SU-DHL-6 (cell line): ENCODE data around the gene ZDHHC24.
A peak's percentile ranks its signal among the peaks of the same experiment; 100 is the strongest.

ENCODE experiments used
- H2AFZ ChIP-seq: fragments of 200-600 bp; sonication (generic); 2 replicates; pipeline ENCODE4 v1.6.1; 2014; ENCODE audit warnings: low read depth, mild to moderate bottlenecking, moderate library complexity, mixed read lengths, antibody characterized with exemption, low read length; ENCODE audit not compliant: severe bottlenecking
- H3F3A ChIP-seq: fragments of 200-600 bp; shearing (Covaris generic); 2 replicates; pipeline ENCODE4 v1.6.0; 2016; ENCODE audit warnings: antibody characterized with exemption, mild to moderate bottlenecking; ENCODE audit not compliant: insufficient read depth
- H3K27ac ChIP-seq: fragments of 200-600 bp; sonication (generic); 2 replicates; pipeline ENCODE4 v1.5.1; 2016; ENCODE audit warnings: low read depth, mild to moderate bottlenecking, low read length, moderate library complexity, mixed read lengths
- H3K27me3 ChIP-seq: fragments of 200-600 bp; sonication (generic), shearing (Covaris generic); 2 replicates; pipeline ENCODE4 v1.6.0; 2014; ENCODE audit warnings: mild to moderate bottlenecking, low read length
- H3K36me3 ChIP-seq: fragments of 200-600 bp; sonication (generic); 2 replicates; pipeline ENCODE4 v1.6.1; 2014; ENCODE audit warnings: mild to moderate bottlenecking, low read length, mixed read lengths
- H3K4me2 ChIP-seq: fragments of 300-600, 200-600 bp; shearing (Covaris generic), sonication (generic); 2 replicates; pipeline ENCODE4 v1.6.0; 2014; ENCODE audit warnings: low read length, low read depth, mild to moderate bottlenecking; ENCODE audit not compliant: poor library complexity, severe bottlenecking
- H3K4me3 ChIP-seq: fragments of 200-600 bp; sonication (generic); 2 replicates; pipeline ENCODE4 v1.5.1; 2014; ENCODE audit warnings: antibody characterized with exemption, low read length, mild to moderate bottlenecking, mixed read lengths; ENCODE audit not compliant: insufficient read depth, poor library complexity, severe bottlenecking
- H3K79me2 ChIP-seq: fragments of 200-600 bp; sonication (generic); 2 replicates; pipeline ENCODE4 v1.6.1; 2014; ENCODE audit warnings: mild to moderate bottlenecking, low read length, moderate library complexity; ENCODE audit not compliant: insufficient read depth
- H3K9ac ChIP-seq: fragments of 200-600 bp; sonication (generic); 2 replicates; pipeline ENCODE4 v1.7.0; 2014; ENCODE audit warnings: mild to moderate bottlenecking, low read length
- H3K9me2 ChIP-seq: fragments of 200-600 bp; sonication (generic); replicated peaks from 2 replicates; pipeline ENCODE4 v1.6.1; 2014; ENCODE audit warnings: low read length; ENCODE audit not compliant: insufficient read depth
- H3K9me3 ChIP-seq: fragments of 200-600 bp; sonication (generic); 2 replicates; pipeline ENCODE4 v1.6.1; 2014; ENCODE audit warnings: low read length, mixed read lengths; ENCODE audit not compliant: insufficient read depth
- H4K20me1 ChIP-seq: fragments of 200-600 bp; sonication (generic); 2 replicates; pipeline ENCODE4 v1.6.1; 2014; ENCODE audit warnings: low read depth, mild to moderate bottlenecking, antibody characterized with exemption, low read length, moderate library complexity, mixed read lengths
- CTCF ChIP-seq: fragments of 200-600 bp; sonication (generic); IDR thresholded peaks from one replicate; pipeline ENCODE4 v1.5.1; 2017; ENCODE audit warnings: antibody characterized with exemption, mild to moderate bottlenecking, low read length, moderate library complexity; ENCODE audit not compliant: insufficient read depth, poor library complexity, severe bottlenecking
- EZH2phosphoT487 ChIP-seq: fragments of 200-600 bp; sonication (generic), shearing (Covaris generic); conservative IDR thresholded peaks from 2 replicates; pipeline ENCODE4 v1.6.1; 2018; ENCODE audit warnings: mild to moderate bottlenecking, antibody characterized with exemption, low read length, moderate library complexity, mixed read lengths

The ZDHHC24 gene

GRCh38 chr11:66493130-66493529 is 52.7 kb downstream of the ZDHHC24 start:
- no peak overlapping the region for H3K27ac ChIP-seq
- no peaks in the 10 kb centered on the region for H4K20me1 ChIP-seq
- H3K4me2 ChIP-seq = no peak overlapping the region
- no peaks in the 10 kb centered on the region for H3K36me3 ChIP-seq
- no peaks in the 10 kb centered on the region for H3K79me2 ChIP-seq
- no peak overlapping the region for H3K9ac ChIP-seq
- H3K27me3 ChIP-seq = no peaks in the 10 kb centered on the region
- no peaks in the 10 kb centered on the region for H3F3A ChIP-seq
- H3K9me3 ChIP-seq = no peaks in the 10 kb centered on the region
- H2AFZ ChIP-seq = no peak overlapping the region
- no peaks in the 10 kb centered on the region for H3K9me2 ChIP-seq
- TF ChIP-seq EZH2phosphoT487 (no peak), CTCF (no peak)
- H3K4me3 ChIP-seq = no peak overlapping the region

- Histone ChIP-seq H3K36me3 (no peaks in the 10 kb centered on the region), H3K4me2 (no peak overlapping the region), H3K9me2 (no peaks in the 10 kb centered on the region), H3K27me3 (no peaks in the 10 kb centered on the region), H3F3A (no peaks in the 10 kb centered on the region), H3K79me2 (no peaks in the 10 kb centered on the region), H4K20me1 (no peaks in the 10 kb centered on the region), H3K27ac (no peak overlapping the region), H3K9me3 (no peaks in the 10 kb centered on the region), H3K4me3 (no peak overlapping the region), H3K9ac (no peak overlapping the region), H2AFZ (no peak overlapping the region)
- TF ChIP-seq EZH2phosphoT487 (no peak), CTCF (no peak)
Measured at GRCh38 chr11:66492161-66492865, 53.5 kb downstream of the ZDHHC24 start.

GRCh38 chr11:66491315-66491935 is 54.4 kb downstream of the ZDHHC24 start:
- Histone ChIP-seq H3K27ac (no peak overlapping the region), H3K9ac (no peak overlapping the region), H3K27me3 (no peaks in the 10 kb centered on the region), H3K4me3 (no peak overlapping the region), H4K20me1 (no peaks in the 10 kb centered on the region), H3K9me3 (no peaks in the 10 kb centered on the region), H3K9me2 (no peaks in the 10 kb centered on the region), H3K79me2 (no peaks in the 10 kb centered on the region), H3K36me3 (no peaks in the 10 kb centered on the region), H2AFZ (no peak overlapping the region), H3K4me2 (no peak overlapping the region), H3F3A (no peaks in the 10 kb centered on the region)
- TF ChIP-seq EZH2phosphoT487 (no peak), CTCF (peak; percentile 15)
